Measurements from ENCODE around the gene SLPI.
A peak's percentile ranks its signal among the peaks of the same experiment; 100 is the strongest.

SLPI gene, protein sequence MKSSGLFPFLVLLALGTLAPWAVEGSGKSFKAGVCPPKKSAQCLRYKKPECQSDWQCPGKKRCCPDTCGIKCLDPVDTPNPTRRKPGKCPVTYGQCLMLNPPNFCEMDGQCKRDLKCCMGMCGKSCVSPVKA

DNA sequence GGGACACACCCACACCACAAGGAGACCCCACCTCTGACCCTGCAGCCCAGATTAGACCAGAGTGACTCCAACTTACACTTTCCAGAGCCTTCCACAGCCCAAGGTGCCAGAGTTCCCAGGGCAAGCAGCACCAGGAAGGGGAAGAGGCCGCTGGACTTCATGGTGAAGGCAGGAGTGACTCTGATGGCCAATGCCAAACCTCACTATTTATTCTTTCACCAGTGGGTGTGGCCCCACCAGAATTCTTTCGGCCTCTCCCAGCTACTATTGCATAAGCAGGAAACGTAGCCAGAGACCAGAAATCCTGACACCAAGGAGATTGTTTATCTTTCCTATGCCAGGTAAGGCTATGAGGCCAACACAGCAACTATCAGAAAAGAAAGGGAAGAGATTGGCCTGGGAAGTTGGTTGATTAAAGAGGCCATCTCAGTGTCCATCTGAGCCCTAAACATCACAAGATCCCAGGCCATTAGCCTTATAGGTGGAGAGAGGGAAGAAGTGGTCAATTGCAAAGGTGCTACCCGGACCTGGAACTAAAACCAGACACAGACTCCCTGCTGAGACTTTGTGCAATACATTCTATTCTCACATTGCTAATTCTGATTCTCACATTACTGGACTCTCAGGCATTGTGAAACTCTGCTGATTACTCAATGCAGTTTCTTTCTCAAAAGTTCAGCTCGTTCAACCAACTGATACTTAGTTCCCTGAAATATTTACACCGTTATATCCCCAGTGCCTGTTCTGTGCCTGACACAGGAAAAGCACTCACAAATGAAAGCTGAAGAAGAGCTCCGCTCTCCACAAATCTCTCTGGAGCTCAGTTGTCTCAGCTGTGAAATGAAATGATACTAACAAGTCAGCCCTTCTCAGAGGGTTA is at the start of gene SLPI:
SLPI (minus strand) TSS at position 182 of the 880 bp plus-strand sequence; CDS start at position 161, 21 bp downstream.
- DNase-seq (ENCODE audit: low read depth in 2 of 2): no peak

DNA sequence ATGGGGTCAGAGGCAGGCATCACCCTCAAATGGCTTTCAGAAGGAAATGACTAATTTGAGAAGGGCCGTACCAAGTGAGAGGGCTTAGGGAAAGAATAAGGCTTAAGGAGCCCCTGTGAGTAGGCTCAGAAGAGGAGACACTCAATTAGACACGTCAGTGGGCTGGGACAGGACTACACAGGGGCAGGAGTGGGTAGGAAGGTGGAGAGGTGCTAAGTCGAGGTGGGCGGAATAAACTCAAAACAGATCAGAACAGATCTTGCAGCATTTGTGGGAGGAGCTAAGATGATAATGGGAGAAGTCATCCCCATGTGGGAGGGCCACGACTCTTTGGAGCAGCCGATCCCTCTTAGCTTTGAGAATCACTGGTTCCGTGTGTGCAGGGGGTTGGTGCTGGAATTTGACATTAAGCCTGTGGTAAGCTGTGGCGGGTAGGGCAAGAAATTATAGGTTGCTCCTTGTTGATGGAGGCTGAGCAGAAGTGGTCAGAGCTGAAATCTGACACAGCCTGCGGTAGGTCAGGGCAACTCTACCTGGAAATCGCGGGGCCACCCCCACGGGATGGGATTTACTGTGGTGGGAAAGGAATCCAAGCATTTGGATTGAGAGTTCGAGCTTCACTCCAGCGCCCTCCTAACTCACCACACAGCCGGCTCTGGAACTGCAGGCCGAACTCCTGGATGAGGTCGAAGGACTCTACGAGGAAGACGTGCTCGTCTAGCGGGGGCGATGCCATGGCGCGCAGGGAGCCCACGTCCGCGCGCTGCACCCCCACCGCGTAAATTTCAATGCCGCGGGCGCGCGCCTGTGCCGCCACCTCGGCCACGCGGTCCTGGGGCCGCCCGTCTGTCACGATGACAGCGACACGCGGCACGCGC is 49.5 kb upstream of the SLPI start:
- no peak for DNase-seq (ENCODE audit: low read depth in 2 of 2)

DNA sequence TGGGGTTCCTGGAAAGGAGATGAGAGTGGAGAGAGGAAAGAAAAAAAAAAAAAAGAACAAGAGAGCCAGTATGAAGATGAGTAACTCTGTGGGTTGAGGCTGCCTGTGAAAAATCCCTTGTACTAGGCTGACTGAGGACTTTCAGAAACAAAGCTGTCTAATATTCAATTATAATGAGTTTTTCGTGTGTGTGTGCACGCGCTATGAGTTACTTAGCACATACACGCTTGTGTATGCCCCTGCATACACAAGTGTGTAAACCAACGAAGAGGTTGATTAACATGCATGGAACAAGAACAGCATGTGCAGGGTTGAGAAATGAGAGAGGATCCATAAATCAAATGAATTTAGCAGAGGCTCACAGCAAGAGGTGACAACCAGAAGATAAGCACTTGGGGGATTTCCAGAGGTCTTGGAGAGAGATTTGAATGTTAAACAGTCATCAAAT is 47.5 kb upstream of the SLPI start:
- DNase-seq (ENCODE audit: low read depth in 2 of 2): no peak

DNA sequence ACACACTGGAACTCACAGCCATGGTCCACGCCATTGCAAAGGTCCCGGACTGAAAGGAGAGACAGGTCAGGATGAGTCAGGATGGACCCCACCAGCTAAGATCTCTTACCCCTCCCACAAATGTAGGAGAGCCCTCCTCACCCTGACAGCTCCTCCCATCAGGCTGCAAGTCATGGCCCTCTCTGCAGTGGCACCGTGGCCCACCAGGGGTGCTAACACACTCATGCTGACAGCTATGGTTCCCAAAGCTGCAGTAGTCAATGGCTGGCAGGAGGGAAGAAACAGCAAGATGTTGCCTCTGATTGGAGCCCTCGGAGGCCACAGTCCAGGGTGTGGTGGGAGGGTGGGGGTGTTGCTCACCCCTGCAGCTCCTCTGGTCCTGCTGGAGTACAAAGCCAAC is 46.6 kb upstream of the SLPI start:
- DNase-seq (ENCODE audit: low read depth in 2 of 2): no peak

DNA sequence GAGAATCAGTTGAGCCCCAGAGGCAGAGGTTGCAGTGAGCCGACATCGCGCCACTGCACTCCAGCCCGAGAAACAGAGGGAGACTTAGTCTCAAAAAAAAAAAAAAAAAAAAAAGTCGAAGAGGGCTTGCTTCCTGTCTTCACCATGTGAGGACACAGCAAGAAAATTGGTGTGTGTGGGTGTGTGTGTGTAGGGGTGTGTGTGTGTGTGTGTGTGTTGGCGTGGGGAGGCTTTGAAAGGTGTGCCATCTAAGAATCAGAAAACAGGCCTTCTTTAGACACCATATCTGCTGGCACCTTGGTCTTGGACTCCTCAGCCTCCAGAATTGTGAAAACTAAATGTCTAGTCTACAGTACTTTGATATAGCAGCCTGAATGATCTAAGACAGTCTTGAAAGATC is 45.4 kb upstream of the SLPI start:
- no peak for DNase-seq (ENCODE audit: low read depth in 2 of 2)

DNA sequence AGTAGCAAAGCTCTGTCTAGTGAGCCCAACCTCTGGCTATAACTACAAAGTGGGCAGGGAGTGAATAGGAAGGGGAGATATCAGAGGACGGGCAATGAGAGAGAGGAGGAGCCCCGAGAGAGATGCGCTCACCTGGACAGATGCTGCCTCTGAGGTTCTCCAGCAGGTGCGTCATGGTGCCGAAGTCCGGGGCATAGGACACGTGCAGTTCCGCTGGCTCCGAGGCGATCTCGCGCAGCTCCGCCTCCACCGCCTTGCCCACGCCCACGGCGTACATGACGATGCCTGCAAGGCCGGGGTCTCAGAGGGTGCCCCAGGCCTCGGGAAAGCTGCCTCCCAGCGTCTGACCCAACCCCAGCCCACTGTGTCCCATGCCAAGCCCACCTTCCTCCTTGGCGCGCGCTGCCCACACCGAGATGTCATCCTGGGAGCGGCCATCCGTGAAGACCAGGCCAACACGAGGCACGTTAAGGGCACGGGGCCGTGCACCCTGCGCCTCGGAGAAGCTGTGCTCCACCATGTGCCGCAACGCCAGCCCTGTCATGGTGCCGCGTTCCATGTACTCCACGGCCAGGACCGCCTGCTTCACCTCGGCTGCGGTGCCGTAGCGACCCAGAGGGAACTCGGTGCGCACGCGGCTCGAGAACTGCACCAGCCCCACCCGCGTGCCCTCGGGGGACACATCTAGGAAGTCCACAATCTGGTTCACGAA is 43.6 kb upstream of the SLPI start:
- DNase-seq (ENCODE audit: low read depth in 2 of 2): no peak

DNA sequence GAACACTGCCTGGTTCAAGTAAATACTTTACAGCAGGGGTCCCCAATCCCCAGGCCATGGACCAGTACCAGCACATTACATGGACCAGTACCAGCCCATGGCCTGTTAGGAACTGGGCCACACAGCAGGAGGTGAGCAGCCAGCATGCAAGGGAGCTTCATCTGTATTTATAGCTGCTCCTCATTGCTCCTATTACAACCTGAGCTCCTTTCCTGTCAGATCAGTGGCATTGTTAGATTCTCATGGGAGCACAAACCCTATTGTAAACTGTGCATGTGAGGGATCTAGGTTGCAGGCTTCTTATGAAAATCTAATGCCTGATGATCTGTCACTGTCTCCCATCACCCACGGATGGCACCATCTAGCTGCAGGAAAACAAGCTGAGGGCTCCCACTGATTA is 40.3 kb upstream of the SLPI start:
- DNase-seq (ENCODE audit: low read depth in 2 of 2): no peak

DNA sequence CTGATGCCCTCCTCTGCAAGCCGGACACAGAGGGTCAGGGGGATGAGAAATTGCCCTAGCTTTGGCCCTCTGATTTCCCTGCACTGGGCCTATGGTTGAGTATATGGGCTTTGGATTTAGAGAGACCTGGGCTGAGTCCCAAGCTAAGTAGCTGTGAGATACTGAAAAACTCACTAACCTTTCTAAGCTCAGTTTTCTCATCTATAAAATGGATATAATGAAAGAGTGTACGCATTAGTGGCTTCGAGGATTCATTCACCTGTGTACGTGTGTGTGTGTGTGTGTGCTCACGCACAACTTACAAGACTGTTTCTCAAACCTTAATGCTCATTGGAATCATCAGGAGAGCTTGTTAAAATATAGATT is 39.6 kb upstream of the SLPI start:
- DNase-seq (ENCODE audit: low read depth in 2 of 2): no peak

DNA sequence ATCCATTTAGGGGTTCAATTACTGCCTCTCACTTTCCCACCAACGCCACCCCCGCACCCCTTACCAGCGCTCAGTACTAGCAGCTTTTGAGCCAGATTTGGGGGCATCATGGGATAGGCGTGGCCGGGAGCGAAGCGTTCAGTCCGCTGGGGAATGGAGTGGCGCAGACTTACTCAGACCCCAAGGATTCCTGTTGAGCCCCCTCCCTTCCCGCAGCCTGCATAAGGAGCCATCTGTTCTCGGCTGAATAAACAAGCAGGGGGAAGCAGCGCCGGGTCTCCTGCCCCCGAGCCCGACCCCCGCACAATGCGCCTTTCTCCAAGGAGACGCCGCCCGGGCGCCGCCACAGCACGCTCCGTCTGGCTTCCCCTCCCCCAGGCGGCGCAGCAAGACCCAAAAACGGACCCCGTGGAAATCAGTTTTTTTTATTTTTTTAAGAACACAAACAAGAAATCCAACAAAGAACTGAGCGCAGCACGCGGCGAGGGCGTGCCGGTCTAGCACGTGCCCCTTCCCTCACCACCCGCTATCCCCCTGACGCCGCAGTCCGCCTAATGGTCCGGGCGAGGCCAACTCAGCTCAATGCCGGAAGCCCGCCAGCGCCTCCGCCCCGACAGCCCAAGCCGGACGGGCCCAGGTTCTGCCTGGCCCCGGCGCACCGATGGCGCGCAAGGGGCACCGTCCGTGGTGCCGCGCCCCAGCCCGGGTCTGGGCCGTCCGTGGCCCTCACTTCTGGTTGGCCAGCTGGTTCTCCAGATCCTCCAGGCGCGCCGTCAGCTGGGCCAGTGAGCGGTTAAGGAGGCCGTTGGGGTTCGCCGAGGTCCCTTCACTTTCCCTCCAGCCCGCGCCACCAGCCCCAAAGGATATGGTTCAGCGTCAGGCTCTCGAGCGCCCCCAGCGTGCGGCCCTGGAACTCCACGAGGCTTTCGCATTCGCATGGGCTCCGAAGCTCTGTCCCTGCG is 39.0 kb upstream of the SLPI start:
- peak; percentile 59 to 86 for DNase-seq (ENCODE audit: low read depth in 2 of 2)

DNA sequence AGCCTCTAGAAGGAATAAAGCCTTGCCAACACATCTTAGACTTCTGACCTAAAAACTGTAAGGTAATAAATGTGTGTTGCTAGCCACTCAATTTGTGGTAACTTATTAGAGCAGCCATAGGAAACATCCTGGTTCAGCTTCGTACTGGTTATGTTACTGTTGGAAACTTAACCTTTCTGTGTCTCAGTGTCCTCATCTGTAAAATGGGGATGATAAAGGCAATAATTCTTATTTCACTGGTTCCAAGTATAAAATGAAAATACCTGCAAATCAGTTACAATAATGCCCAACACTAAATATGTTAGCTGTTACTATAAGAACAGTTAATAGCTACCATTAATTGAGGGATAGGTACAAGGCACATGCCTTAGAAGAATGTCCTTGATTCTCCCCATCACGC is 38.0 kb upstream of the SLPI start:
- DNase-seq (ENCODE audit: low read depth in 2 of 2): no peak

DNA sequence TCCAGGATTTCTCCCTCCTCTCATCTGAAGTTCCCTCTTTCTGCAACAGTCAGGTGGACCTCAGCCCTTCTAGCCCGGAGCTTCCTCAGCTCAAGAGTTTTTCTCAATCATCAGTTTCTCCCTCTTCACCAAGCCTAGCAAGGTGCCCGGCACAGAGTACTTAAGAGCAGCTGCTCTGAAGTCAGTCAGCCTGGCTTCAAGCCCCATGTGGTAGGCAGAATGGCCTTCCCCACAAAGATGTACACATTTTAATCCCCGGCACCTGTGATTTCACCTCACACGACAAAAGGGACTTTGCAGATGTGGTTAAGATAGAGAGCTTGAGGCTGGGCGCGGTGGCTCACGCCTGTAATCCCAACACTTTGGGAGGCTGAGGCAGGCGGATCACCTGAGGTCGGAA is 37.2 kb upstream of the SLPI start:
- no peak for DNase-seq (ENCODE audit: low read depth in 2 of 2)

DNA sequence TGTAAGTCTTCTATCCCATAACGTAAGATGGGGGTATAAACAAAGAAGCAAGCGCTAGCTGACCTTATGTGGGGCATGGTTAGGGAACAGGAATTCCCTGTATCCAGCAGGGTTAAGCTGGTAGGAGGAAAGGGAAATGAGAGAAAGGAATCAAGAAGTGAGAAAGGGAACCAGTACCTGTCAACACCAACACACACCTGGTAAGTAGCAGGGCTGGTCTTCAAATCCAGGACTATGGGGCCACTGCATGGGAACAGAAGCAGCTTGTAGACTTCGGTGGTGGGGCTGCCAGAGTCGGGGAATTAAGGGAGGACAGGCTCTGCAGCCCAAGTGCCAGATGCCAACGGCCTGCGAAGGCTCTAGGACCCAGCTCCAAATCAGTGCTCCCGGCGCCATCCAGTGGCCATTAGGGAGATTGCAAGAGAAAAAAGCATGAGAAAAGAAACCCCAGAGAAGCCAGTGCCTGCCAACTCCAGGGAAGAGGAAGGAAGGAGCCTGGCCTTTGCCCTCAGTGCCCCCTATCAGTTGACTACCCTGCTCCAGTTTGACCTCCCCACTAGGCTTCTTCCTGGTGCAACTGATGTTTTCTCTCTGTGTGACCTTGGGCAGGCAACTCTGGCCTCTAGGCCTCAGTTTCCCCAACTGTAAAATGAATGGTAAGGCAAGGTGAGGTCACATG is 36.5 kb upstream of the SLPI start:
- DNase-seq (ENCODE audit: low read depth in 2 of 2): peak; percentile 41 to 72

DNA sequence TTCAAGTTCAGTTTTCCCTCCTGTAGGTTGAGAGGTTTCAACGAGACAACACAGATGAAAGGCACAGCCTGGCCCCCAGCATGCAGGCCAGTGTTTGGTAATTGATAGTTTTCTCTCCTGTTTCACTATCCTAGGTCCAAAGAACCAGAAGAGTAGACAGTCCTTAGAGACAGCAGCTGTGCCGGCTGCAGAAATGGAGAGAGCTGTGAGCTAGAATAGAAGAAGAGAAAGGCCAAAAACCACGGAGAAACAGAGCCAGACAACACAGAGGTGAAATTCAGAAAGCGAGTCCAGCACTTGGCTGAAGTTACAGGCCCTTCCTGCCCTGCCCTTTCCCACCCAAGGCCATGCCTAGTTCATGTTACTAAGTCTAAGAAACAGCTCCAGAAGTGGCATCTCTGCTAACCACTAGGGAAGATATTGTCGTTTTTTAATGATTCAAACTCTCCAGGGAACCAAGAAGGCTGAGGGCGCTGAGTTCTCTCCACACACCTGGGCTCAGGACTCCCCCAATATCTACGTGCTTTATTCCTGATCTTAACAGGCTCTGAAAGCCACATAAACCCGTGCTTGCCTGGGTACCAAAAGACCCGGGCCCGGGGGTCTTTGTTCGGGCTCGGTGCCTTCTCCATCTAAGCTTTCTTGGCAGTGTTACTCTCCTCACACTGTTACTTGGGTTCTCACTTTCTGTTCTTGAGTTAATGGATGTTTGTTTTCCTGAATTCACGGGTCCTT is 35.7 kb upstream of the SLPI start:
- no peak for DNase-seq (ENCODE audit: low read depth in 2 of 2)

DNA sequence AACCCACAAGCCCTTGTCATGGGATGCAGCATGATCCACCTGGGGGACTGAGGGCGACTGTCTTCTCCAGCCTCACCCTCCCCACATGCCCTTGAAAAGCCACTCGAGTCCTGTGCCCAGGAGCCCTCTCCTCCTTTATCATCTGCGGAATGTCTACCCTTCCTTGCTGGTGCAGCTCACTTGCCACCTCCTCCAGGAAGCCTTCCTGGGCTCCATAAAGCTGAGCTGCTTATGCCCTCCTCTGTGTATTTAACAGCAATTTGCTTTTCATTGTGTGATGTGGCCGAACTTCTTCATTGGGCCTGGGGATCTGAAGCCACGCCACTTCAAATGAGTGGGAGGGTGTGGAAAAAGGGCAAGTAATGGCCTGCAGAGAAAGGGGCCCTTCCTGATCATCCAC is 34.5 kb upstream of the SLPI start:
- DNase-seq (ENCODE audit: low read depth in 2 of 2): no peak

DNA sequence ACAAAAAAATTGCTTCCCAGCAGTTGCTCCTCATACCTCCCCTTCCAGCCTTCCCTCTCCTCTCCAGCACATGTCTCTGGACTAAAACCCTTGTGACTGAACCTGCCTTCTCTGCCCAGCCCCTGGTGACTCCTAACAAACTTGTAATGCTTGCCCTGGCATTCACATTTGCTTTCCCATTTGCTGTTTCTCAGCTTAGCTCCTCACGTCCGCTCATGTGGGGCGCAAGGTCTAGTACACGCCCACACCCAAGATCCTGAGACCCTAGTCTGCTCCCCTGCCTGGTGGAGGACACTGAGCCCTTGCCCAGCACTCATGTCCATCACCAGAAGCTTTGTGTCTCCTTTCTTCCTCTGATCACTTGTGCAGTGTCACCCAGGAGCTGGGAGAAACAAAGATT is 34.0 kb upstream of the SLPI start:
- no peak for DNase-seq (ENCODE audit: low read depth in 2 of 2)

DNA sequence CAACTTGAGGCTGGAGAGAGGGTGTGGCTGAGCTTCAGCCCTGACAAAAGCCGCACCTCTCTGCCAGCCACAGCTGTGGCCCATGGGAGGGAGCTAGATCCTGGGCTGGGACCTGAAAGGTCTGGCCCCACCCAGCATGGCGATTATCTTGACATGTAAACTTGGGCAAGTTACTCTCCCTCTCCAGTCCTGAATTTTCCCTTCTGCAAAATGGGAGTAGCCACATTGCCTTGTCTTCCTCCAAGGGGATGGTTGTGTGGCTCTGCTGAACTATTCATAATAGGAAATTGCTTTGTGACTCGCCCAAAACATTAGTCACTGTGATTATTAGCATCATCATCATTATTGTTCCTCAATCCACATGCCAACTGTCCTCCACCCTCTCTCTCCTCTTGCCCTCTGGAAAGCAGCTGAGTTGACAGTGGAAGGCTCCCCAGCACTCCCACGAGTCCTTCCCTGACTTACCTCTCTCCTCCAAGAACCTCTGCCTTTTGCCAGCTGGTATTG is 29.2 kb upstream of the SLPI start:
- no peak for DNase-seq (ENCODE audit: low read depth in 2 of 2)

DNA sequence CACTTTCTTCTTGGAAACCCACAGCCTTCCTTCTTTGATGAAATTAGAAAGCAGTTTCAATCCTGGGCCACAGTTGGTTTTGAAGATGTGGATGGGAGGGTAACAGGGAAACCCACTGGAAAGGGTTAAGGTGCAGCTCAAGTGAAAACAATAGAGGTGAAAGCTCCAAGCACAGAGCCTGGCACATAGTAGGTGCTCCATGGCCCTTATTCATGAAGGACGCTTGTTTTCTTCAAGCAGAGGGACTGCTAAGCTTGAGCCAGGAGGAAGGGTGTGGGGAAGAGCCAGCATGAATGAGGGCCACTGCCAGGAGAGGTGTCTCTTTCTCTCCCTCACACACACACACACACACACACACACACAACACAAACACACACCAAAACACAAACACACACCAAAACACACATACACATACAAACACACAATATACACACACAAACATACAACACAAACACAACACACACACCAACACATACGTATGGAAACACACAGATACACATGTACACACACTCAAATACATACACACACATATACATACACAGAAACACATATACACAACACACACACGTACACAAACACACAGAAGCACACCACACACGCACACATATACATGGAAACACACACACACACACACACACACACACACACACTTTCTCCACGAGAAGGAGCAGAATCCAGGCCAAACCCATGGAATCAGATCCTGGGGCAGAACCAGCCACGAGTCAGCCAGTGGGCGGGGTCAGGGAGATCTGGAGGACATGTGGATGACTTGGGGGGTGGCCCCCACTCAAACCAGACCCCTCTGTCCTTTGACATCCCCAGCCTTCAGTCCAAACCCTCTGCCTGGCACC is 28.6 kb upstream of the SLPI start:
- no peak for DNase-seq (ENCODE audit: low read depth in 2 of 2)

DNA sequence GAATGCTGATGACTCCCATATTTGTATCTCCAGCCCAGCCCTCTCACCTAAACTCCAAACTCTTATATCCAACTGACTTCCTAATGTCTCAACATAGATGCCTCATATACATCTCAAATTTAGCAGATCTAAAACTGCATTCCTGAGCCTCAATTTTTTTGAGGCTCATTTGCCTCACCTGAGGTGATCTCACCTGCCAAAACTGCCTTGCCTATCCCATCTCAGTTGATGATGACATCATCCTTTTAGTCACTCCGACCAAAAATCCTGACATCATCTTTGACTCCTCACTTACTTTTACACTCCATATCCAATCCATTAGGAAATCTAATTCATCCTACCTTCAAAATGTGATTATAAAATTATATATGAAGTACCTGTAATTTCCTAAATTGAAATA is 25.6 kb upstream of the SLPI start:
- no peak for DNase-seq (ENCODE audit: low read depth in 2 of 2)
